Thymus (tissue), 11 donors: ENCODE results near the gene ZNF346. TPM values are rescaled to one million over a fixed set of nuclear protein-coding genes. Genes with fewer than 3 reads are reported as not detected.

Experiments
- DNase-seq, 9 donors: peaks; one replicate each; pipeline ENCODE4 v3.0.0-alpha.2; 2013; ENCODE audit warnings: low spot score in 9 of 9, low read depth in 6 of 9, missing footprints in 1 of 9
- H3K27ac ChIP-seq, 2 donors: one replicate each; pipeline ENCODE4 v1.5.1; 2013; ENCODE audit warnings: control low read depth in 1 of 2, low read depth in 1 of 2, low read length in 1 of 2, mild to moderate bottlenecking in 1 of 2, moderate library complexity in 1 of 2
- H3K27me3 ChIP-seq, 2 donors: one replicate each; pipeline ENCODE4 v1.5.1; 2013; ENCODE audit warnings: low read length in 1 of 2; ENCODE audit not compliant: control insufficient read depth in 2 of 2, insufficient read depth in 1 of 2
- H3K36me3 ChIP-seq, 2 donors: one replicate each; pipeline ENCODE4 v1.5.1; 2013; ENCODE audit warnings: low read length in 1 of 2, mild to moderate bottlenecking in 1 of 2, moderate library complexity in 1 of 2; ENCODE audit not compliant: control insufficient read depth in 2 of 2, insufficient read depth in 2 of 2
- H3K4me1 ChIP-seq, 2 donors: one replicate each; pipeline ENCODE4 v1.5.1; 2013; ENCODE audit warnings: low read length in 2 of 2; ENCODE audit not compliant: control insufficient read depth in 2 of 2, insufficient read depth in 2 of 2
- H3K4me3 ChIP-seq, 2 donors: one replicate each; pipeline ENCODE4 v1.5.1; 2013; ENCODE audit warnings: low read length in 2 of 2, control low read depth in 1 of 2, mild to moderate bottlenecking in 1 of 2
- H3K9me3 ChIP-seq, 2 donors: one replicate each; pipeline ENCODE4 v1.5.1; 2013; ENCODE audit warnings: low read length in 1 of 2, mild to moderate bottlenecking in 1 of 2; ENCODE audit not compliant: control insufficient read depth in 2 of 2, insufficient read depth in 1 of 2
- WGBS: extraction: QIAGEN DNeasy Blood & Tissue Kit; methylation state at CpG from one replicate; pipeline ENCODE4 v1.1.7; 2013; 5-methylcytosine and 5-hydroxymethylcytosine counted together
- polyA plus RNA-seq: library from polyadenylated mRNA; stranded (reverse); fragments of 200-250 nt; gene quantifications from one replicate; pipeline ENCODE4 v1.2.3, GENCODE V29; 2013
- total RNA-seq: library from RNA; stranded (reverse); fragments of 120-200 nt; gene quantifications from one replicate; pipeline ENCODE4 v1.2.4, GENCODE V29; 2013
- donor health status: healthy.

Gene ZNF346
- total and polyA plus RNA-seq, 2 donors, result 8.0 to 14.5 TPM

DNA sequence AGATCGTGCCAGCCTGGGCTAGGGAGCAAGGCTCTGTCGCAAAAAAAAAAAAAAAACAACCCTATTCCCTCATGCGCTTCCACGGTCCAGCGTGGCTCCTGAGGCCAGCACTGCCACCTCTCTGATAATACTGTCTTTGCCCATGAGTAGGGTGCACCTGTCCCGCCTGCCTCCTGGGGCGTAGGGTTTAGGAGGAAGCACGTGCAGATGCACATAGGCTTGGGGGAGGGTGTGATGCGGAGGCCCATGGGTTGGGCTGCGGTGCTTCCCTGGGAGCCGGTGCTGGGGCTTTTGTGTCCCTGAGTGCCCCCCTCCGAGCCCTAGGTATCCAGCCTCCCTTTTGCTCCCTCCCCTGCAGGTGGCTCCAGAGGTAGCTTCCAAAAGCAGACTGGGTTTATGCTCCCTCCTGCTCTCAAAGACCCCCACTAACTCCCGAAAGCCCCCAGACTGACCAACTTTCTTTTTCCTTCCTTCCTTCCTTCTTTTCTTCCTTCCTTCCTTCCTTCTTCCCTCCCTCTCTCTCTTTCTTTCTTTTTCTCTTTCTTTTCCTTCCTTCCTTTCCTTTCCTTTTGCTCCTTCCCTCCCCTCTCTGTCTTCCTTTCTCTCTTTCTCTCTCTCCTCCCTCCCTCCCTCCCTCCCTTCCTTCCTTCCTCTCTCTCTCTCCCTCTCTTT, 77.1 kb downstream of the ZNF346 start:
- Histone ChIP-seq H3K9me3 (no peaks in the 10 kb centered on the region), H3K4me1 (no peaks in the 10 kb centered on the region), H3K36me3 (no peaks in the 10 kb centered on the region), H3K27ac (no peak overlapping the region), H3K4me3 (no peak overlapping the region), H3K27me3 (peaks cover 0 to 16% of the 10 kb centered on the region in 2 donors)
- DNase-seq, result no peak
- WGBS, result 60% methylated on average over 13 of the region's 13 CpGs

GRCh38 chr5:177100714-177101121, 78.2 kb downstream of the ZNF346 start:
- Histone ChIP-seq H3K9me3 (no peaks in the 10 kb centered on the region), H3K36me3 (no peaks in the 10 kb centered on the region), H3K4me3 (no peak overlapping the region), H3K27ac (no peak overlapping the region), H3K4me1 (no peaks in the 10 kb centered on the region), H3K27me3 (peaks cover 0 to 8% of the 10 kb centered on the region in 2 donors)
- DNase-seq, result no peak
- 89% methylated on average over 6 of the region's 6 CpGs for WGBS

DNA sequence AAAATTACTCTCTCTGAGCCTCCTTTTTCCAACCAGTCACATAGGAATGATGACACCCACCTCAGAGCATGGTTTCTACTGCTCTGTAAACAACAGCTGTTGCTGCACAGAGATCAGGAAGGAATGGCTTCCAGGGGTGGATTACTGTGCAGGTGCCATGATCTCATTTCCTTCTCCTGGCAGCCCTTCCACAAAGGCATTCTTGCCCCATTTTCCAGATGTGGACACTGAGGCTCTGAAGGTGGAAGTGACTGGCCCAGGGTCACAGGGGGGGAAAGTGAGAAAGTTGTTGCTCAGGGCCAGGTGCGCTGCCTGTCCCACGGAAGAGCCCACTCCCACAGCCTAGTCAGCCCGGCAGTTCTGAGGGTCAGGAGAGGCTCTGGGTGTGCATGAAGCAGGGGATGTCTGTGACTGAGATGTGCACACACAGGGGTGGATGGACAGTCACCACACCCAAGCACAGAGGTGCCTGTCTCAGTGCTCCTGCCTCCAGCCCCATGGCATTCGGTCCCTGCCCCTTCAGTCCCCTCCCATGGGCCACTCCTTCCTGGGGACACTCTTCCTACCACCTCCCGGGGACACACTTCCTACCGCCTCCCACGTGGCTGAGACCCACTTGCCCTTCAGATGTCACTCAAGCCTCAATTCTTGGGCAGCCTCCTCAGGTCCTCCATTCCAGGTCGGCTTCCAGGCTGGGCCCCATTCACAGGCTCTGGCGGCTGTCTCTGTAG, 81.2 kb downstream of the ZNF346 start:
- Histone ChIP-seq H3K4me1 (no peaks in the 10 kb centered on the region), H3K36me3 (no peaks in the 10 kb centered on the region), H3K27me3 (peaks cover 0 to 7% of the 10 kb centered on the region in 2 donors), H3K4me3 (no peak overlapping the region), H3K27ac (no peak overlapping the region), H3K9me3 (no peaks in the 10 kb centered on the region)
- no peak for DNase-seq
- 79% methylated on average over 9 of the region's 9 CpGs for WGBS

- WGBS, result 87% methylated on average over 24 of the region's 24 CpGs
- Histone ChIP-seq H3K4me3 (no peak overlapping the region), H3K36me3 (no peaks in the 10 kb centered on the region), H3K27ac (no peak overlapping the region), H3K9me3 (no peaks in the 10 kb centered on the region), H3K27me3 (peaks cover 0 to 4% of the 10 kb centered on the region in 2 donors), H3K4me1 (no peaks in the 10 kb centered on the region)
- DNase-seq, result no peak
Measured at GRCh38 chr5:177105691-177106476, 83.4 kb downstream of the ZNF346 start.

DNA sequence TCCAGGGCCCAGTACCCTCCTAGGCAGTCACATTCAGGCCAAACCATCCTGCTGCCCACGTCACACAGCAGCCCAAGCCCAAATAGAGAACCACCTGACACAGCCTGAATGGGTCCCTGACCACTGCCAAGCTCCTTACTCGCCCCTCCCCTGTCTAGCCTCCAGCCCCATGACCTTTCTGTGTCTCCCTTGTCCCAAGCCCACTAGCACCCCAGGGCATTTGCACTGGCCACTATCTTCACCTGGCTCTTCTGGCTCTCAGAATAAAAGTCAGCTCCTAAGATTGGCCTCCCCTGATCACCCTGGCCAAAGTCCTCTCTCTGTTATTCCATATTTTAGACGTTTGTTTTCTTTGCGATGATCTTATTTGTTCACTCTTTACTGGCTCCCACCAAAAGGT, 84.7 kb downstream of the ZNF346 start:
- WGBS, result 94% methylated on average over 4 of the region's 4 CpGs
- Histone ChIP-seq H3K27me3 (peaks cover 0 to 4% of the 10 kb centered on the region in 2 donors), H3K9me3 (no peaks in the 10 kb centered on the region), H3K4me3 (no peak overlapping the region), H3K36me3 (no peaks in the 10 kb centered on the region), H3K4me1 (no peaks in the 10 kb centered on the region), H3K27ac (no peak overlapping the region)
- no peak for DNase-seq

DNA sequence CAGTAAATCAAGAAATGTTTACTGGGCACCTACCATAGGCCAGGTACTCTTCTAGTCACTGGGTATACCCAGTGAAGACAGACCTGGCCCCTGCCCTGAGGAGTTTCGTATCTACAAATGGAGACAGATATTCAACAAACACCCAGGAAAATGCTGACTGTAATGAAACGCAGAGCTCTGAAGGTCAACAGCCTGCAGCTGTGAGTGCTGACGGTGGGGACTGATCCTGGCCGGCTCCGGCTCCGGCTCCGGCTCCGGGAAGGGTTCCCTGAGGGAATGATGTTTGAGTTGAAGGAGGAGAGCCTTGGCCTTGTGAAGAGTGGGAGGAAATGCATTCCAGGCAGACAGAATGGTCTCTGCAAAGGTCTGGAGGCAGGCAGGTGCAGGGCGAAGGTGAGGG, 87.3 kb downstream of the ZNF346 start:
- 93% methylated on average over 9 of the region's 9 CpGs for WGBS
- Histone ChIP-seq H3K9me3 (no peaks in the 10 kb centered on the region), H3K27me3 (peaks cover 0 to 2% of the 10 kb centered on the region in 2 donors), H3K4me1 (peaks cover 0 to 3% of the 10 kb centered on the region in 2 donors), H3K4me3 (no peak overlapping the region), H3K27ac (no peak overlapping the region), H3K36me3 (no peaks in the 10 kb centered on the region)
- no peak for DNase-seq

DNA sequence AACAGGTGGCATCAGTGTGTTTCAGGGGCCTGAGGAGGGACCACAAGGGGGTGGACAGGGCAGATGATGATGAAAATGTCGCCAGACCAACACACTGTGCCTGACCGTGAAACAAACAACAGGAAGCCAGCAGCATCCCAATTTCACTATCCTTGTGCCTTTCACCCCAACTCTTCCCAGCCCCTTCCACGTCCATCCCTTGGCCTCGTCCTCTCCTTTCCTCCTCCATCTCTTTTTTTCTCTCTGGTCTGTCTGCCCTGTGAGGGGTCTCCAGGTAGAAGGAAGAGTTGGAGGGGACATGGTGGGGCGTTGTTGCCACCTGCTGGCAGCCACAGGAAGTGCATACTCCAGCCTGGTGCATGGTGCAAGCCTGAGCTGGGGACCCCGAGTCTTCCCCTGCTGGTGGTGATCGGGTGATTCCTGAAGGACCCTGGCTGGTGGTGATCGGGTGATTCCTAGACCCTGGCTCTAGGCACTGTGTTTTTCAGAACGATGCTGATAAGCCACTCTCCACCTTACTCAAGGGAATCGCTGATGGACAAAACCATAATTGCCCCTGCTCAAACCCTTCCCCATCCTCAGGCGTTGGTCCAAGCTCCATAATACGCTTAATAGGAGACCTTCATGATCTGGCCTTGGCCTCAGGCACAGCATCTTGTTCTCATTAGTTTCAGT, 89.4 kb downstream of the ZNF346 start:
- Histone ChIP-seq H3K4me1 (peaks cover 0 to 11% of the 10 kb centered on the region in 2 donors), H3K9me3 (no peaks in the 10 kb centered on the region), H3K27me3 (peaks cover 0 to 2% of the 10 kb centered on the region in 2 donors), H3K36me3 (no peaks in the 10 kb centered on the region), H3K4me3 (no peak overlapping the region), H3K27ac (no peak overlapping the region)
- peak in 6 of 9 donors; percentile 43 to 80 (median 56) for DNase-seq
- 33% methylated on average over 12 of the region's 12 CpGs for WGBS

DNA sequence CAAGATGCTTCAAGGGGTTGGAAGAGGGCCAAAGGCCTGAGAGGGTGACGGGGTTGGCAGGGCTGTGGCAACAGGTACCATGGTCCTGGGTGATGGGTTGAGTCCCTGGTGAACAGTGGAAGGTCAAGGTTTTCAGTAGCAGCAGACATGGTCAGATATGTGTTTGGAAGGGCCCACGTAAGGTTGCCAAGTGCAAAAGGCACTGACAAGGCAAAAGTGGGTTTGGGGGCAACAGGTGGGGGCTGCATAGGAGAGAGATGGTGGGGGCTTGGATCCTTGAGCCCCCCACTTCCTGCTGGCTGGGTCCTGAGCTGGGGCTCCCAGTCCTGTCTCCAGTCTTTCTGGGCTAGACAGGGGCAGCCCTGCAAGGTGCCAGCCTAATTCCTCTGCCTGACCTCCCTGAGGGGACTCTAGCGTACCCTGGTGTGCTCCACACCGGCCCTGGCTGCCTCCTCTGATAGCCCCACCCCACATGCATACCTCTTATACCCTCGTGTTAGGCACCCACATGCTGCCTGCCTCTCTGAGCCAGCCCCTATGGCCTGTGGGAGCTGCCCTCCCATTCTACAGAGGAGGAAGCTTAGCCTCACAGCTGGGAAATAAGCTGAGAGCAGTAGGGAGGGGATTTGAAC, 90.2 kb downstream of the ZNF346 start:
- Histone ChIP-seq H3K36me3 (no peaks in the 10 kb centered on the region), H3K4me1 (peaks cover 0 to 17% of the 10 kb centered on the region in 2 donors), H3K4me3 (no peak overlapping the region), H3K27ac (no peak overlapping the region), H3K27me3 (peaks cover 0 to 2% of the 10 kb centered on the region in 2 donors), H3K9me3 (peaks cover 0 to 7% of the 10 kb centered on the region in 2 donors)
- 93% methylated on average over 5 of the region's 5 CpGs for WGBS
- no peak for DNase-seq
